Measurements from ENCODE around the gene LRRC75B. TPM values are rescaled to one million over a fixed set of nuclear protein-coding genes. Genes with fewer than 3 reads are reported as not detected.
"Not testable (repeated sequence)": the region's sequence is repeated elsewhere in the genome, so short reads cannot be mapped to it uniquely, and the experiment has no call there.

LRRC75B gene
- total RNA-seq, 1 experiment from 2014 or later: 5.5 TPM

GRCh38 chr22:24603770-24604629, 11.1 kb upstream of the LRRC75B start:
- in situ Hi-C loops (cut with HindIII; ENCODE audit: low pct_unique_long_range_greater_than_20kb, low sequenced_read_pairs): not testable (repeated sequence)
- peak; percentile 23 for DNase-seq (ENCODE audit: low read depth, low spot score)

DNA sequence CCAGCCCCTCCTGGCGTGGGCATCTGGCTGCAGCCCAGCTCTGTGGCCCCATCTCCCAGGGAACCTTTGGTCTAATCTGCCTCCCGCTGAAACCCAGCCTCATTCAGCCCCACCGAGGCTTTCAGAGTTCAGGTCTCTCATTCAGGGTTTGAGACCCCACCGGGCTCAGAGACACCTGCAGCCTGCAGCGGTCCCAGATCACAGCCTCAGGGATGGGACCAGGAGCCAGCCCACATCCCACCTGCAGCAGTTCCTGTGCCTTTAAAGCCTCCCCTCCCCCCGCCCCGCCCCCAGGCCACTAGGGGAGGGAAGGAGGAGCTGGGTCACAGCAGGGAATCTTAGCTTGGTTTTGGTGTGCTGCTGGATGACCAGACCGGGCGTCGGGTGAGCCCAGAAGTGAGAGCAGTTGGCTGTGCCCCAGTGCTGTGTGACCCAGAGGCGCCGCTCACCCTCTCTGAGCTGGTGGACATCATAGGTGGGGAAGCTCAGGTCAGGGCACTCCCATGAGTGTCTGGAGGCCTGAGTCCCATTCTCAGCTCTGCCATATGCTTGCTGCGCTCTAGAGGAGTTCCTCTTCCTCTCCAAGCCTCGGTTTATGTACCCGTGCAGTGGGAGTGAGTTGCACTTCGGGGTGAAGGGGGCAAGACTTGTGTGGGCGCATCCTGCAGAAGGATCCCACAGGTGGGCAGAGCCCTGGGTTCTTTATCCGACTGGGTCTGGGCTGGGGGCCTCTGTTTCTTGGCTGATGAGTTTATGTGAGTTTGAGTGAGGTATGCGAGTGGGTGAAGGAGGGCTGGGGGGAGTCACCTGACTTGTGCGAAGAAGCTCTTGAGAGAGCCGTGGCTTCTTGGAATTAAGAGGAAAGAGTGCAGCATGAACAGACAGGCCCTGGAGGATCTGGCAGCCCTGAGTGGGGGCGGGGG, 10.2 kb upstream of the LRRC75B start, which contains the start of gene GGT1:
Gene GGT1 (plus strand): TSS at position 347 of the 923 bp plus-strand sequence. CDS start 7,889 bp downstream, outside the sequence.
- not testable (repeated sequence) for DNase-seq (ENCODE audit: low read depth, low spot score)

DNA sequence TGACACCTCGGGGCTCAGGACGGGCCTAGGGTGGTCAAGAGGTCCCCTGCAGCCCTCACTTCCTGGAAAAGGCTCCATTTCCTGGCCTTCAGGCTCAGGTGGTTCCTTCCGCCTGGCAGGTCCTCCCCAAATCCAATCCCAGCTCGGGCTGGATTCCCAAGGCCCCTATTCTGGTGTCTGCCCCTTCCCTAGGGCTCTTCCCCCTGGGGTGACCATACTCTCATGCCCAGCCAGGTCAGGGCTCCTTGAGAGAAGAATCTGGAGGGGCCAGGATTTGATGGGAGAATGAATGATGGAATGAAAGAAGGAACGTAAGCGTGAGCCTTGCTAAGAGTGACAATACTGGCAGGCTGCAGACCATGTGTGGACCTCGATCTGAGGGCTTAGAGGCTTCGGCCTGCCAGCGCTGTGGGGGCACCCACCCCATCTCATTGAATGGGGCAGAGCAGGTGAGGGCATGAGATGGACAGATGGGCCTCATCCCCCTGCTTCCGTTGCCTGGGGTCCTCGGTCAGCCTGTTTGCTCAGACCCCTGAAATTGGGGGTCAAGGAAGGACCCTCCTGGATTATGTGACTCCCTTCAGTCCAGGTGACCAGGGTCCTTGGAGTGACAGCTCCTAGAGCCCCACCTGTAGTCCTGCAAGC, 9.4 kb upstream of the LRRC75B start:
- in situ Hi-C loops (cut with HindIII; ENCODE audit: low pct_unique_long_range_greater_than_20kb, low sequenced_read_pairs): not testable (repeated sequence)

More for the DNA sequence above, 10.2 kb upstream of the LRRC75B start, which contains the start of gene GGT1:
- in situ Hi-C loops (cut with HindIII; ENCODE audit: low pct_unique_long_range_greater_than_20kb, low sequenced_read_pairs): not testable (repeated sequence)

DNA sequence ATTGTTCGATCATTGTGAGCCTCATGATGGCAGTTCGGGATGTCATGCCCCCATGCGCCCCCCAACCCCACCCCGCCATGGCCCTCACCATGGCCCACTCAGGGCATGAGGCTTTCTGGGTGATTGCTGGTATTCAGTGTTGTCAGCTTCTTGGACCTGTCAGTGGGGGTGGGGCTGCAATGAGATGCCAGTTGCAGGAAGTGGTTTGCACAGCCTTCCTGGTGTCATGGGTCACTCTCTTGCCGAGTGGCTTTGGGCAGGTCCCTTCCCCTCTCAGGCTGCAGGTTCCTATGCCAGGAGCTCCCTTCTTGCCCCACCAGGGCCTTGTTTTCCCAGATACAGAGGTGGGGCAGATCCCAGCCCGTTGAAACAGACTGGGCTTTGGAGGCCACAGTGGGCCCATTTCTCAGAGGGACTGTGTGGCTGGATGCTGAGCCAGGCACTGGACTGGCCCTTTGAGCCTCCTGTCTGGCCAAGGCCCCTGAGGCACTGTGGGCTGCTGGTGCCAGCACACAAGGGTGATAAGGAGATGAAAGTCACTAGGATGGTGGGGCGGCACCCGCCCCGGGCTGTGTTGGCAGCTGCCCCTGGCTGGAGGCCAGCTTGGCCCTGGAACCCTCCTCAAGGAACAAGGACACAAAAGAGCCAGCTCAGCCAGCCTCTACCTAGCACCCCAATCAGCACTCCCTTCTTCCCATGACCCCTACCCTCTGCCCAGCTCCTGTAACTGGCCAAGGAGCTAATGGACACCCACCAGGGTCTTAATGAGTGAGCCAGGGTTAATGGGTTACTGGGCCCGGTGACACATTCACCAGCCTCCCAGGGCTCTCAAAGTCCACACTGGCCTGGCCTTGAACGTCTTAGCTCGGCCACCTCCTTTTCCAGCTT, 8.6 kb upstream of the LRRC75B start:
- no peak for DNase-seq (ENCODE audit: low read depth, low spot score)
- in situ Hi-C loops (cut with HindIII; ENCODE audit: low pct_unique_long_range_greater_than_20kb, low sequenced_read_pairs): no loop called here

More for the DNA sequence above, 9.4 kb upstream of the LRRC75B start:
- not testable (repeated sequence) for DNase-seq (ENCODE audit: low read depth, low spot score)

DNA sequence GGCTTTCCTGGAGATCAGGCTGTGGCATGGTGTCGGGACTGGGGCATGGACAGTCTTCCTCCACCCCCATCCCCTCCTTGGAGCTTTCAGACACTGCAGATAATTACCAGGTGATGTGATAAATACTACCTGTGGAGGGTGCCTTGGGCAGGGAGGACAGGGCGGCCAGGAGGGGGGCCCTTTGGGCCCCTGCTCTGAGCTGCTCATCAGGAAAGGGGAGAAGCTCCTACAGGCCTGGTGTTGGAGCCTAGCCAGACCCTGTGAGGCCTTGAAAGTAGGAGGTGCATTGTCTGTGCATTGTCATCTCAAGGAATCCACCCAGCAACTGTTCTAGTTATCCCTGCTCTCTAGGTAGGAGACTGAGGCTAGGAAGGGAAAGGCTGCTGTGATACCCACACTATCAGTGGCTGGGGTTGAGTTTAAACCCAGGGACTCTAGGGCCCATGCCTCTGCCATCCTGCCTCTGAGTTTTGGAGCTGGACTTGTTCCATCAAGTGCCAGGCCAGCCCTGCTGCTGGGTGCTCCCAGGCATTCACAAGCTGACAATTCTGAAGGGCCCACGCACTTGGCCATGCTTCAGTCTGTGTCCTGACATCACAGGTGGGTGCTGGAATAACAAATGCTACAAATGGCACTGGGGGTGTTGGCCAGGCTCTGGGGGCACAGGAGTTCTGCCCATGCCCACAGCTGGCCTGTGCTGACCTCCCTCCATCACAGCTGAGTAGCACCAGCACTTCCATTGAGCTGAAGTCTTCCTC, 7.3 kb upstream of the LRRC75B start:
- in situ Hi-C loops (cut with HindIII; ENCODE audit: low pct_unique_long_range_greater_than_20kb, low sequenced_read_pairs); DNase-seq (ENCODE audit: low read depth, low spot score): not testable (repeated sequence)

- in situ Hi-C loops (cut with HindIII; ENCODE audit: low pct_unique_long_range_greater_than_20kb, low sequenced_read_pairs): no loop called here
- no peak for DNase-seq (ENCODE audit: low read depth, low spot score)
Observed at GRCh38 chr22:24599514-24599913, 6.6 kb upstream of the LRRC75B start.

GRCh38 chr22:24597076-24597475, 4.2 kb upstream of the LRRC75B start:
- DNase-seq (ENCODE audit: low read depth, low spot score); in situ Hi-C loops (cut with HindIII; ENCODE audit: low pct_unique_long_range_greater_than_20kb, low sequenced_read_pairs): not testable (repeated sequence)

DNA sequence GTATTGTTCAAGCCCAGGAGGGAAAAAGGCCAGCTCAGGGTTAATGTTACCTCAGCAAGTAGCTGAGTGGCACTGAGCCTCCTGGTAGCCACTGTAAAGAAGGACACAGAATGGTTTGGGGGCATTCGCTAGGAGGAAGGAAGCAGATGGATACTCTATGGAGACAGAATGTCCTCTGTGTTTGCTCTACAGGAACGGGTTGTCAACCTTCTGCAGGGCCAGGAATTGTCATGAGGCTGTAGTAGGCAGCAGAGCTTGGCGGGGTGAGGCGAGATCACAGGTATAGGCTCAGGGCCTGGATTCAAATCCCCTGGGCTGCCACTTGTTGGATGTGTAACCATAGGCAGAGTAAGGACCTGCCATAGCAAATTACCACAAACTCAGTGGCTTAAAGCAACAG, 3.0 kb upstream of the LRRC75B start:
- in situ Hi-C loops (cut with HindIII; ENCODE audit: low pct_unique_long_range_greater_than_20kb, low sequenced_read_pairs): no loop called here
- no peak for DNase-seq (ENCODE audit: low read depth, low spot score)

DNA sequence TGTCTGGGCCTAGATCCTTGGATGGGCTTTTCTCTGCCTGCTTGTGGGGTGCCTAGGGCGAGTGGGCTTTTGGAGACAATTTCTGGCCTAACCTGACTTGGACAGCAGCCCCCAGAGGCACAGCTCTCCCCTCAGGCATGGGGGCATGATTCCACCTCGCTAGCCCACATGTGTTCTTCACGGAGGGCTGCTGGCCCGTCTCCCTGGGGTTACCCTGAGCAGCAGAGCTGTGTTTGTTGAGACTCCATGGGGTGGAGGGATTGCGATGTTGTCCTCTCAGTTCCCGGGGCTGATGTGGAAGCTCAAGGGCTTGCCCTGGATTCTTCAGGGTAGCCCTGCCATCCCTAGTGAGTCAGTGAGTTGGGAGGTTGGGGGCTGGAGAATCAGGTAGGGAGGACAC, 2.4 kb upstream of the LRRC75B start:
- DNase-seq (ENCODE audit: low read depth, low spot score): no peak
- in situ Hi-C loops (cut with HindIII; ENCODE audit: low pct_unique_long_range_greater_than_20kb, low sequenced_read_pairs): no loop called here

DNA sequence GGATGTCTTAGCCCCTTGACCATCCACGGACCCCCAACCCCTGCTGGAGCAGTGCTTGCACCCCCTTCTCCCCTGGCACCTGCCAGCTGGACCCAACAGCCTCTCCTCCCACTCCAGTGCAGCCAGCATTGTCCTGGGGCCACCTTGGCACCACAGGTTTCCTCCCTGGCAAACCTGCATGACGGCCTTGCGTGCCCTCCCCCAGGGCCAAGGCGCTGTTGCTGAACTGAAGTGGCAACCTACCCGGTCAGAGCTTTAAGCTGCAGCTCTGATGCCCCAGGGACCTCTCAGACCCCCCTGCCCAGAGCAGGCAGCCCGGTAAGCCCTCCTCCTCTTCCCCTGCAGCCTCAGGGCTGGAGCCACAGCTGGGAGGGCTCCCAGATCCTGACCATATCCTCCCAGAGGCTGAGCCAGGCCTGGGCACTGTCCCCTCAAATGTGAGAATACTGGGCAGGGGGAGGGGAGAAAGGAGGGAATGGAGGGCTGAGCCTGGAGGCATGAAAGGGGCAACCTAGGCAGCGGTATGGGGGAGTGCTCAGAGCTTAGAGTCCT, 1.8 kb upstream of the LRRC75B start:
- in situ Hi-C loops (cut with HindIII; ENCODE audit: low pct_unique_long_range_greater_than_20kb, low sequenced_read_pairs): no loop called here
- DNase-seq (ENCODE audit: low read depth, low spot score): no peak

DNA sequence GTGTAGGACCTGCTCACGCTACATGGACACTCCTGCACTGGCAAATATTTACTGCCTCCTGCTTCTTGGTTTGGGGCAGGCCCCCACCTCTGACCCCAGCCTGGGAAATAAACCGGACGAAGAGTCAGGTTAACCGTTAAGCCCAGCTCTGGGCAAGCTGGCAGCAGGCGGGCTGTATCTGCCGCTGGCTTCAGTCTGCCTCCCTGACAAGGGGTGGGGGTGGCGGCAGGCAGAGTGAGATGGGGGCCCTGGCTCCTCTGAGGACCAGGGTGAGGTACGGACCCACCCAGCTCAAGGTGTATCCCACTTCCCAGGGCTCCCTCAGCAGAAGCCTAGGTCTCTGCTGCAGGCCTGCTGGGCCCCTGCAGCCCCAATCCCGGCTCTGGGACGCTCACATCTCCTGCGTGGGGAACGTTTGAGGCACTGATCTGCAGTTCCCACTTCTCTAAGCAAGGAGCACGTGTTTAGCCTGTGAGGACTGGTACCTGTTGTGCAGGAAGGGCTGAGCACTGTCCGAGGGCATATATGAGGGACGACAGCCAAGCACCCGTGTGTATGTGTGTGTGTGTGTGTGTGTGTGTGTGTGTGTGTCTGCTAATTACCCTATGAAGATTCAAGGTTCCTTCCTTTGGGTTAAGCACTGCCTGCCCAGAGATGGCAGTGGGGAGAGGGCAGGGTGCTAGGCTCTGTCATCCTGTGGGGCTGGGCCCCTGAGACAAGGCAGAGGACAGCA, 1.1 kb upstream of the LRRC75B start:
- no peak for DNase-seq (ENCODE audit: low read depth, low spot score)
- in situ Hi-C loops (cut with HindIII; ENCODE audit: low pct_unique_long_range_greater_than_20kb, low sequenced_read_pairs): no loop called here

GRCh38 chr22:24593559-24593835, 624 bp upstream of the LRRC75B start:
- in situ Hi-C loops (cut with HindIII; ENCODE audit: low pct_unique_long_range_greater_than_20kb, low sequenced_read_pairs); DNase-seq (ENCODE audit: low read depth, low spot score): not testable (repeated sequence)

DNA sequence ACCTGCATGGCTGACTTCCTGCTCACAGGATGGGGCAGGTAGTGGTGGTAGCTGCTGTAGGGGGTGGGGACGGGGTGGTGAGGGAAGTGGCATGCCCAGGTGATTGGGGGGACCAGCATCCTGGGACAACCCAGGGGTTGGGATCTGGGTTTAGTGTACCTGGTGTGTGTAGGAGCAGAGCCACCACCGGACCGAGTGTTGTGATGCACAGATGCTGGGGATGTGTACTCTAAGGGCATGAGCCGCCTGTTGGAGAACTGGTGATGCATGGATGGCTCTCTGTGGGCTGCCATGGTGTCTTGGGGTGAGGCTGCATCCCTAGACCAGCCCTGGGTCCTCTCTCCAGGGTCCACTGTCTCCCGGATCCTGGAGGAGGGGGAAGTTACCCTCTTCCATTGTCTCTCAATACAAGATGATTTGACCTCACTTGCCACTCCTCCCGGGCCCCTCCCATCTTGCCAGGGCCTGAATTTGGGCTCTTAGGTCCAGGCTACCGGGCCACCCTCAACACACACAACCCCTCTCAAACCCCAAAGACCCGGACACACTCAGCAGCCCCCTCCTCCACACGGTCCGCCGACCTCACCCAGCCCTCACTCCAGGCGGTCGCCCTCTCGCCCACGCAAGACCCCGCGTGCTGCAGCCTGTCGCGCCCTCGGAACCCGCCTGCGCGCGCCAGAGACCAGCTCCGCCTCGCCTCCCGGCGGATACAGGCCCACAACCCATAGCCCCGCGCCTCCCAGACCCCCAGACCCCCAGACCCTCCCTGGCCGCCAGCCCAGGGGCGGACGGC, 619 bp downstream of the LRRC75B start:
- peak; percentile 38 for DNase-seq (ENCODE audit: low read depth, low spot score)
- in situ Hi-C loops (cut with HindIII; ENCODE audit: low pct_unique_long_range_greater_than_20kb, low sequenced_read_pairs): no loop called here

- in situ Hi-C loops (cut with HindIII; ENCODE audit: low pct_unique_long_range_greater_than_20kb, low sequenced_read_pairs): no loop called here
- no peak for DNase-seq (ENCODE audit: low read depth, low spot score)
Observed at GRCh38 chr22:24591286-24591830, 1.5 kb downstream of the LRRC75B start.

All from SK-MEL-5 (cell line).